Stimulated activated CD8-positive, alpha-beta memory T cell treated with anti-CD3 and anti-CD28 coated beads, Interleukin-15, amount 100 ng/mL, for 1 hour (primary cell): ENCODE data around the gene STAC2.

ENCODE experiments used
- DNase-seq: peaks from one replicate; pipeline ENCODE4 v3.0.0-alpha.2; 2020; ENCODE audit warnings: low read depth

The STAC2 gene

GRCh38 chr17:39209317-39210092 lies 16.2 kb downstream of the STAC2 start:
- DNase-seq, result peak; percentile 21

DNA sequence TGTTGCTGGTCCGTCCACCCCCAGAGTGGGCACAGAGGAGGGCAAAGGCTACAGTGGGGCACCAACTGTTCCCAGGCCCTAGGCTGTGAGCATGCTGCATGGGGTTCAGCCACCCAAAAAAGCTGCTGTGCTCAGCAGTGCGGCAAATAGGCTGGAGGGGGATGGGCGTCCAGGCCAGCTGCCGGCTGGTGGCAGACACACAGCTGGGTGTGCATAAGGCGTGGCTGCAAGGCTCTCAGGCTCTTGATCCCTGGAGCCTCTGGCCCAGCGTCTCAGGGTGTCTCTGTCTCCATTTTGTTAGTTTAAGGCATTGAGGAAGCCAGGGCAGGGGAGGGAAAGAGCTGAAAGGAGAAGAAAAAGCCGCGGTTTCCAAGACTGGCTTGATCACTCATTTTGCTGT lies 16.9 kb downstream of the STAC2 start:
- no peak for DNase-seq

GRCh38 chr17:39208136-39208535 lies 17.6 kb downstream of the STAC2 start:
- DNase-seq, result no peak

DNA sequence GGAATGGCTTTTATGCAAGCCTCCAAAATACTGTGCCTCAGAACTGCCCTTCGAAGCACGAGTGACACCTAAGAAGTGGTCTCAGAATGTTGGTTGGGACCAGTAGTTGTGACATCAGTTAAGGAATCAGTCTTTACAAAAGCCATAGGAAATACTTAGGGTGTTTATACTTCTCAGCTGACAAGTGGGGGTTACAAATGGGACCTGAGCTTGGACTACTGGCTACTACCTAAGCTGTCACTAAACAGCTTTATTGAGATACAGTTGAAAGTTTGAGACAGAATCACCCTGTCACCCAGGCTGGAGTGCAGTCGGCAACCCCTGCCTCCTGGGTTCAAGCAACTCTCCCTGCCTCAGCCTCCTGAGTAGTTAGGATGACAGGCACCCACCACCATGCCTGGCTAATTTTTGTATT lies 20.6 kb downstream of the STAC2 start:
- no peak for DNase-seq

GRCh38 chr17:39204245-39204644 lies 21.5 kb downstream of the STAC2 start:
- no peak for DNase-seq

DNA sequence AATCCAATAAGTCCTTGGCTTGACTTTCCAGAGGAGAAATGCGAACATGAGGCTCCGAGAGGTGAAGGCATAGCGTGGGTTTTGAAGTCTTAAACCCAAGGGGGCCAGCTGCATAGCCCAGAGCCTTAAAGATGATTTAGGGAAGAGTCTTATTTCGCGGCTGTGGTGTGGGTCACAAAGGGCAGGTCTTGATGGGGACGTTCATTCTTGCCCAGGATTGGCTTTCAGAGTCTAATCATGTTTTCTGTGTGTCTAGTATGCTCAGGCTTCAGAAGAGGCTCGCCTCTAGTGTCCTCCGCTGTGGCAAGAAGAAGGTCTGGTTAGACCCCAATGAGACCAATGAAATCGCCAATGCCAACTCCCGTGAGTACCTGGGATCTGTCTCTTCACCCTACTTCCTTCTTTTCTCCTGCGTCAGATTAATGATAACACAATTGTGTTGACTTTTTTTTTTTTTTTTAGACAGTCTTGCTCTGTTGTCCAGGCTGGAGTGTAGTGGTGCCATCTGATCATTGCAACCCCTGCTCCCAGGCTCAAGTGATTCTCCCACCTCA lies 24.7 kb downstream of the STAC2 start:
- DNase-seq, result no peak

DNA sequence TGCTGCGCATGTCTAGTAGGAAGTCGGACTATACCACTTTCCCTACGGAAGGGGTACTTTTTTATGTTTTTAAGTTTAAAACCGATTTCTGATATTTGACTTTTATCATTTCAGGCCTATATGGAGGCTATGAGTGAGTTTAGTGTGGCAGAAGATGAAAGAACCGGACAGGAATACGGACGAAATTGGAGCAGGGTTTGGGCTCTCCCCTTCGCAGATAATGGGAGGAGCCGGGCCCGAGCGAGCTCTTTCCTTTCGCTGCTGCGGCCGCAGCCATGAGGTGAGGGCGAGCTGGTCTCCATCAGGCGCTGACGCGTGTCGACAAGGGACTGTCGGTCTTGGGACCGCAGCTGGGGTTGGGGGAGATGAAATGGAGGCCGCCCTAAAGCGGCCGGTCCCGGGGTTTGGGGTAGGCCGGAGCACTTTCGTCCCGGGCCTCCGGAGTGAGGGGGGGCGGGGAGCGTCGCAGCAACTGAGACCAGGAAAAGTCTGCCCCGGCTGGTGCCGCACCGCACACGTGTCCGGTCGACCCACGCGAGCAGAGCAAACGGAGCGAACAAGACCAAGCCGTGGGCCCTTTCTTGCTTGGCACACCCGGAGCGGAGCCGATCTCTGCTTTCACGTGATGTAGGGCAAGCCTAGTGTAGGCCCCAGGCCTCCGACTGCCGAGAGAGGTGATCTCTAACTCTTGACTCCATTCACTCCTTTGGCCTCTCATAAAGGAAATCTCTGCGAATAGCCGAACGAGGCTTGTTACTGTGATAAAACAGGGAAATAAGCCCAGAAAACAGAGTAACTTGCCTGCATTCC lies 25.5 kb downstream of the STAC2 start, which contains the start of gene RPL19:
Gene RPL19 (plus strand): TSS at position 214 of the 810 bp plus-strand sequence. CDS start 62 bp downstream, at position 276.
- peak; percentile 59 for DNase-seq

DNA sequence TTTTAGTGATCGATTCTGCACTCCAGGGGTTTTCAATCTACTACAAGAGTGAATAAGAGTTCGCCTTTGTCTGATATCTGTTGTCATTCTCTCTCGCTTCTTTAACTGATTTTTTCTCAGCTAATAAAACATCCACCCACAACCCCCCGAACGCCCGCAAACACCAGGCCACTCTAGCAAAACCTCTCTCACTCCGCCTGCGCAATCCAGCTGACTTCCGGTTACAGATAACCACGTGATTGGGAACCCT lies 26.0 kb downstream of the STAC2 start:
- peak; percentile 78 for DNase-seq

- no peak for DNase-seq
These were observed 27.6 kb downstream of the STAC2 start for GRCh38 chr17:39198186-39198566.

DNA sequence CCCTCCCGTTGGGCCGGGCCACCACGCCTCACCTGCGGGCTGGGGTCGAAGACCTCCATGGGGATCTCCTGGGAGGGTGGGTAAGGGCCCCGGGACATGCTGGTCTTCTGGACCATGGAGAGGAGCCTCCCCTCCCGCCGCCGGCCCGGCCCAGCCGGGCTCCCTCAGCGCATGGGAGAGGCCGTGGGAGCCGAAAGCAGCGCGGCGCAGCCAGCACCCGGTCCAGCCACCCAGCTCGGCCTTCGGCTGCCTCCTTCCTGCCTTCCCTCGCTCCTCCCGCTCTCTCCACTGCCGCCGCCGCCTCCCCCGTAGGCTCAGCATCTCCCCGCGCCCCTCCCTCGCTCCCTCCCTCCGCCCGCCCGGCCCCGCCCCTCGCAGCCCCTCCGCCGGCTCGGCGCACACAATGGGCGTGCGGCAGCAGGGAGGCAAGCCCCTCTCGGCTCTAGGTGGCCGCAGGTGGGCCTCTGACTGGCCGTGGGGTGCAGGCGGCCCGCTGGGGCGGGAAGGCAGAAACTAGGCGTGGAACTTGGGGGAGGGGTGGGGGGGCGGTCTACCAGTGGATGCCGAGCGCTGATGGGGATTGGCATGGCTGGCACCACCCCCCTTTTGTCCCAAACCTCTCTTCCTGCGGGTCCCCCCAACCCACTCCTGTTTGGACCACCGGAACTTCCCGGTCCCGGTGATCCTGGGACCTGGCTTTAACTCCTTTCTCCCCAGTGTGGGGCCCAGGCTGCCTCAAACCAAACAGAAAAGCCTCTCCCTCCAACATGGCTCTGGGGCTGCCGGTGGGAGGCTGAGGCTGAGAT lies 28.2 kb downstream of the STAC2 start, which contains the start of gene CACNB1:
Gene CACNB1 (minus strand): TSS at position 290 of the 806 bp plus-strand sequence. CDS start 174 bp downstream, at position 116.
- DNase-seq, result peak; percentile 22

DNA sequence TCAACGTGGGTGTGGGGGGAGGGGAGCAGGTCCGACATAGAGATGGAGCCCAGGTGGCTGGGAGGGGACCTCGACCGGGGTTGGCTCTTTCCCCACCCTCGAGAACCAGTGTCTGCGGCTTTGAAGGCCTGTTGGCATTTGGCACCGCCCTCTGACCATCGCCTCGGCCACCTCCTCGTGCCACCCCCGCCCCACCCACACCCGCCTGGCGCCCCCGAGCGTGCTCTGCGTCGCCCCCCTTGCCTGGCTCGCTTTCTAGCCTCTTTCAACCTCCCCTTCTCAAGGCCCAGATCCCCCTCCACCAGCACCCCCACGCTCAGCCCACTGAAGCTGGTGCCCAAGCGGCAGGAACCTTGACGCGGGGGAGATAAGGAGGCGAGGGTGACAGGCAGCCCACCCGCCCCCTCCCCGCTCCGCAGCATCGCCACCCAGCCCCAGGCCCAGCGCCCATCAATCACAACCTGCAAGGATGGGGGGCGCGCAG lies 28.9 kb downstream of the STAC2 start:
- no peak for DNase-seq

GRCh38 chr17:39196241-39196807 lies 29.4 kb downstream of the STAC2 start:
- DNase-seq, result no peak

DNA sequence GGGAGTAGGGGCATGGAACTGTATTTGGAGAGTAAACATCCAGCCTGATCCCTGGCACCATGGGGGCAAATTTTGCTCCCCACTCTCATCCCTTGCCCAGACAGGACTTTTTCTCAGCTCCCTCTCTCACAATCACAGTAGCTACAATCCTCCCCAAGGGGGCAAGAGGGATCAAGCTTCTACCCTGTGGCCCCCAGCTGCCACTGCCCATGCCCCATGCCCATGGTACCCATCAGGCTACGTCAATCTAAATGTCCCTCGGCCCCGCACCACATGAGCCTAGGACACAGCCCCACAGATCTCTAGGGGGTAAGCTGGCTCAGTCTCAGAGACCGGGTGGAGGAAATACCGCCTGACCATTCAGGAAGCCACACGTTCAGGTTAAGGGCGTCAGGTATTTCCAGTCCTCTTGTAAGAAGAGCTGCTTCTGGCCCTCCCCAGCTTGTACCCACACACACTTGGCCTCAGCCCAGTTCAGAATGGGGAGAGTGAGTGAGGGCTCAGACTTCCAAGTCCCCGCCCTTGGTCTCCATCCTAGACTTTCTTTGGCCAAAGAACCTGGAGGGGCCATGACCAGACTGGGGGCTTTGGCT lies 30.1 kb downstream of the STAC2 start:
- DNase-seq, result no peak

GRCh38 chr17:39194985-39195524 lies 30.7 kb downstream of the STAC2 start:
- DNase-seq, result no peak

DNA sequence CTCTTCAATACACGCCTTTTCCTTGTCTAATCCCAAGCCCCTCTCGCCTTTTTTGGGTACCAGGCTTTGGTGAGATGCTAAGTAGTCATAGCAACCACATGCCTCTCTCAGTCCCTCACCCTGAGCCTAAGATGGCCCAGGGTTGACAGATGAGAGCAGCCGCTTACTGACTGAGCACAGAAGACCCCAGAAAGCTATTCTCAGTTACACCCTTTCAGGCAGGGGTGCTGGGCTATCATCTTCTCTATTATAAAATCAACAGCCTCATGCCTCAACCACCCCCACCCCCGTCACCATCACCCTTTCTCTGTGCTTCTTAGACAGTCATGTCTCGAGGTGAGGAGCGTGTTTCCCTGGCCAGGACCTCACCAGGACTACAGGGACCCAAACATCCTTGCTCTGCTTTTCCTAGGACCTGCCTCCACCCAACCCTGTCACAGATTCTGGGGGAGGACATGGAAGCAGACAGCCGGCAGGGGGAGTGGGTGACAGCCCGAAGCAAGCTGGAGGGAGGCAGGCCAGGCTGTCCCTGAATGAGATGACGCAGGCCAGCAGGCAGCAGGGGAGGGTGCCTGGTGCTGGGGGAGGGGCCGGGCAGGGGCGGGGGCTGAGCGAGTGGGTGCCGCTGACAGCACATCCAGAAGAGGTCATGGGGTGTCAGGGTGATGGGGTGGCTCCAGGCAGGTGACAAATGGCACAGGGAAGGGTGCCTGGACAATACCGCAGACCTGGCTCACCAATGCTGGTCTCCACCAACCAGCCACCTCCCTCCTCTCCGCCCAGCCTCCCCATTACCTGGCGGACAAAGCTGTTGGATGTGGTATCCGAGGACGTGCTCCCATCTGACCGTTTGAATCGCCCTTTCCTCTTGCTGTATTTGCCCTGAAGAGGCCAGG lies 31.4 kb downstream of the STAC2 start:
- no peak for DNase-seq

GRCh38 chr17:39193346-39193745 lies 32.4 kb downstream of the STAC2 start:
- no peak for DNase-seq

DNA sequence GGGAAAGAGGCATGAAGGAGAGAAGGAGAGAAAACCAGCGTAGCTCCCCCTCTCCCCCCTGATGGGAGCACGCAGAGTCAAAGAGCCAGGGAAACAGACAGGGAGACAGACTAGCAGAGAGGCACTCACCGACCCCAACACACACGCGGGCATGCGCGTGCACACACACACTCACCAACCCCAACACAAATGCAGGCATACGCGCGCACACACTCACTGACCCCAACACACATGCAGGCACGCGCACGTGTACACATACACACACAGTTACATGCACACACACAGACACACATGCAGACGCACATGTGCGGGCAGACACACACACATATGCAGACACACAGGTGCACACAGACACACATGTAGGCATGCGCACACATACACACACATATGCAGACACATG lies 32.8 kb downstream of the STAC2 start:
- no peak for DNase-seq

GRCh38 chr17:39191750-39192510 lies 33.8 kb downstream of the STAC2 start:
- no peak for DNase-seq

DNA sequence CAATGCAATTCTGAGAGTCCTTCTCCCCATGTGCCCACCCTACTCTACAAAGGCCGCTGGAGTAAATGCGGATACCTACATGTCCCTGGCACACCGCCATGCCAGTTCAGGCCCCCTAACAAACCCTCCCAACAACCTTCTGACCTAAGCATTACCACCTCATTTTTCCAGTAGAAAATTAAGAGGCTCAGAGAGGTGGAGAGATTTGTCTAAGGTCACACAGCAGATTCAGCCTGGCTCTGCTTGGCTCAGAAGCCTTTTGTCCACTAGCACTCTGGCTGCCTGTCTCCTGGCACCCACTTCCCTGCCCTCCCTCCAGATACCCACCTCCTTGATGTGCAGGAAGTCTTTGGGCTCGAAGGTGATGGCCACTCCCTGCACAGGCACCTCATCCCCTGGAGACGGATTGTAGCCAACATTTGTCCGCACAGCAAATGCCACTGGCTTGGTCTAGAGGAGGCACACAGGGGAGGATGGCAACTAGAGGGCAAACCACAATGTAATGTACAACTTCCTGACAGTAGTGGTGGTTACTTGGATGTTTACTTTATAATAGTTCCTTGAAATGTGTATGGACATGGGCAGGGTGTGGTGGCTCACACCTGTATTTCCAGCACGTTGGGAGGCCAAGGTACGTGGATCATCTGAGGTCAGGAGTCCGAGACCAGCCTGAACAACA lies 38.5 kb downstream of the STAC2 start:
- DNase-seq, result no peak
